GM18498 (cell line): ENCODE results near the gene DCTD.
A peak's percentile ranks its signal among the peaks of the same experiment; 100 is the strongest.

ENCODE experiments used
- ATAC-seq: cut with Tn5 transposase; IDR thresholded peaks from one replicate; pipeline ENCODE4 v1.9.1; 2021; ENCODE audit warnings: mild to moderate bottlenecking, moderate library complexity; ENCODE audit not compliant: unreplicated experiment

Gene DCTD

GRCh38 chr4:182917182-182918043 is at the start of gene DCTD:
TSS of gene DCTD (minus strand) at chr4:182917386. CDS start at chr4:182915568, 1,818 bp downstream.
- ATAC-seq: peak; percentile 85

DNA sequence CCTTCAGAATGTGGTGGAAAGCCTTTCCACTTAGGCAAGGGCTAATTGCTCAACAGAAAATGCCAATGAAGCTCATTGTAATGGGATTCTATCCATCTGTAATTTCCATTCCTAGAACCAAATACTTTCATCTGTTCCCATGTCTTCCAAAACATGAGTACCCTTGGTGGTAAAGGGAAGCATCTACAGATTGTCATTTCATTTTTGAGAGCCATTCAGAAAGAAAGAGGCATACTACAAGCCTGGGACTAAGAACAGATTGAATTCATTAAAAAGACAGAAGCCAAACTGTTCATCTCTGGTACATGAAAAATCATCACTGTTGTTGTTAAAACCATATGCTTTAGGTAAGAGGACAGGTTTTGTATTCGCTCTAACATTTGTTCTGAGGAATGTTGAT is 43.6 kb upstream of the DCTD start:
- no peak for ATAC-seq

DNA sequence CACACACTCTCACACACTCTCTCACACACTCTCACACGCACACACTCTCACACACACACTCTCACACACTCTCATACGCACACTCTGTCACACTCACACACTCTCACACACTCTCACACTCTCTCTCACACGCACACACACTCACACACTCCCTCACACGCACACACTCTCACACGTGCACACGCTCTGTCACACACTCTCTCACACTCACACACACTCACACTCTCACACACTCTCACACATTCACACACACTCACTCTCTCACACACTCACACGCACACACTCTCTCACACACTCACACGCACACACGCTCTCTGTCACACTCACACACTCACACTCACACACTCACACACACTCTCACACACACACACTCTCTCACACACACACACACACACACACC is 43.0 kb upstream of the DCTD start:
- ATAC-seq: no peak

DNA sequence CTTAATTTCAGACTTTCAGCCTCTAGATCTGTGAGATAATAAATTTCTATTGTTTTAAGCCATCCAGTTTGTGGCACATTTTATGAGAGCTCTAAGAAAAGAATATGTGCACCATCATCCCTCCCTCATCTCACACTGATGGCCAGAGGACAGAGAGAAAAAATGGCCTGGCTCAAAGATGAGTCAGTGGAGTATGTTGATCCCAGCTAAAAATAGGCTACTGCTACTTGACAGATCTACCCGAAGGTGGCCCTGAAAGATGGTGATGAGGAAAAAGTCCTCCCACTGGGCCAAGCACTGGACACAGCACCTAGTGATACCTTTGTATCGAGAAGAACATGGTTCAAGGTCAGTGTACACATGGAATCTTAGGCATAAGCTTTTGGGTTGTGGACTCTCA is 38.2 kb upstream of the DCTD start:
- ATAC-seq: no peak

DNA sequence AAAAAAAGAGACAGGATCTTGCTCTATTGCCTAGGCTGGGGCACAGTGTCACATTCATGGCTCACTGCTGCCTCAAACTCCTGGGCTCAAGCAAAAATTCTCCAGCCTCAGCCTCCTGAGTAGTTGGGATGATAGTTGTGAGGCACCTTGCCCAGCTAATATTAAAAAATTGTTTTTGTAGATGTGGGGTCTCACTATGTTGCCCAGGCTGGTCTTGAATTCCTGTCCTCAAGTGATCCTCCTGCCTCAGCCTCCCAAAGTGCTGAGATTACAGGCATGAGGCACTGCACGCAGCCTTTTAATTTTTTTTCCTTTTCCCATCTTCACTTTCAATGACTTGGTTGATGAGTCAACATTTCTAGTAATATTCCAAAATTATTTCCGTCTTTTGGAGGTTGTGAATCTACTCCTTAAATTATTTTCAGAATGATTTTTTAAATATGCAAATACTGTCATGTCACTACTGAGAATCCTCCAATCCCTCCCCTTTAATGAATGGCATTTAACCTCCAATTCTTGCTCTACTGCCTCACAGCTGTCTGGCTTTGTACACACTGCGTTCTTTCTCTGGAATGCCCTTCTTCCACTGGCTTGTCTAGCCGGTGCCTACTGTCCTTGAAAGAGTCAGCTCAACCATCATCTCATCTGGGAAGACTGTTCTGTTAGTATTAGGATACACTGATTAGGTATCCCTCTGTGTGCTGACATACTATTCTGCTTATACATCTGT is 27.5 kb upstream of the DCTD start:
- no peak for ATAC-seq

GRCh38 chr4:182939680-182940079 is 22.5 kb upstream of the DCTD start:
- ATAC-seq: no peak

DNA sequence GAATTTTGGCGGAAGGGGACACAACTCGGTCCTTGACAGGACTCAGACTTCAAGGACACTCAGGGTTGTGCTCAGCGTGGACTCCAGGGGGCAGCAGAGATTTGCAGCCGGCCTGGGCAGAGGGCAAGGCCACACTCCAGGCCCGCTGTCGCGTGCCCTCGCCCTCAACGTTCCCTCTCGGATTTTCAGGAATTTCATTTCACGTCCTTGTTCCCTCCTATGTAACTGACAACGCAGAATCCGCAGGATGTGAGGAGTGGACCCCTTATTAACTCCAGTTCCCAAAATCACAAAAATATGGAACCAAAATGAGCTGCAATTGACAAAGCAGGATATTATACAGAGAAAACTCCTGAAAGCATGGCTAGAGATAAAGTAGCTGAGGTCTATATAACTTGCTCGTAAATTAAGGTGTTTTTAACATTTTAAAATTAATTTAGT is 21.0 kb upstream of the DCTD start:
- peak; percentile 96 for ATAC-seq

- peak; percentile 39 for ATAC-seq
Observed at GRCh38 chr4:182937268-182938204, 20.4 kb upstream of the DCTD start.

GRCh38 chr4:182932651-182933050 is 15.5 kb upstream of the DCTD start:
- ATAC-seq: no peak

DNA sequence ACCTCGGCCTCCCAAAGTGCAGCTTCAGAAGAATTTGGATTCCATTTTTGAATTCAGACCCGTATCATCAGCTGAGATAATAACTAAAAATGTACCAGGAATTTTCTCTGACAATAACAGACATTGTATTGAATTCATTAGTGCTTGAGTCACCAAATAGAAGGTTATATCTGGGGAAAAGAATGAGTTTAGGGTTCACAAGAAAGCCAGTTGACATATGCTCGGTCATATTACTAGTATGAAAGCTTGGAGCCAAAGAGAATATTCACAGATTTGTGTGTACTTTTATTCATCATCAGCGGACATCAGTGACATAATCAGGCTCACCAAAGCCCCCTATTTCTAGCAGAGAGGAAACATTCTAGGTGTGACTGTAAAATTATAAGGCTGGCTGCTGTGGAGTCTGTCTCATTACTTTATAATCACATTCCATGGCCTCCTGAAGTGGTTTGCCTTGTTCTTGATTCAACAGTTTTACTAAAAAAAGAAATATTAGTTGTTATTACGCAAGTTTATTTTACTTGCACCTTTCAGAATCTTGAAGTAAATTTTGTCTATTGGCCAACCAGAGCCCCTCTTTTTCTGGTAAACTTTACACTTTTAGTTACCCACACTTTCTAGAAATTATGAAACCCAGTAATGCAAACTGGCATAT is 14.6 kb upstream of the DCTD start:
- no peak for ATAC-seq

DNA sequence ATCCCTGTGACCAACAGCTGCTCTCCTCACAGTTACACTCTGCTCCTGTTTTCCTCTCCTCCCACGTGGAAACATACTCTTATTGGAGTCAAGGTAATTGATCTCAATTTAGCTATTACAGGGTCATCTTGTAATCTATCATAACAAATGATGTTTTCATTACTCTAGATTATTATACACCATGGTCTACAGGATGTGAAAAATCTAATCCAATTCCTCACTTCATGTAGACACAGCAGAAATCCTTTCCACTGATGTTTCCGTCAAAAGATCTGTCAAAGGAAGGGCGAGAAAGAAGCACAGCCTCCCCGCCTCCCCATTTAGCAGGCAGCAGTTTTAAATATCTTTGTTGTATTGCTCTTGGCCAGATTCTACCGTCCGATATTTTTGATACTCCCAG is 13.7 kb upstream of the DCTD start:
- ATAC-seq: no peak

GRCh38 chr4:182929296-182929695 is 12.1 kb upstream of the DCTD start:
- no peak for ATAC-seq

GRCh38 chr4:182928061-182928460 is 10.9 kb upstream of the DCTD start:
- no peak for ATAC-seq

GRCh38 chr4:182927505-182927904 is 10.3 kb upstream of the DCTD start:
- ATAC-seq: no peak

GRCh38 chr4:182925855-182926254 is 8.7 kb upstream of the DCTD start:
- ATAC-seq: no peak

DNA sequence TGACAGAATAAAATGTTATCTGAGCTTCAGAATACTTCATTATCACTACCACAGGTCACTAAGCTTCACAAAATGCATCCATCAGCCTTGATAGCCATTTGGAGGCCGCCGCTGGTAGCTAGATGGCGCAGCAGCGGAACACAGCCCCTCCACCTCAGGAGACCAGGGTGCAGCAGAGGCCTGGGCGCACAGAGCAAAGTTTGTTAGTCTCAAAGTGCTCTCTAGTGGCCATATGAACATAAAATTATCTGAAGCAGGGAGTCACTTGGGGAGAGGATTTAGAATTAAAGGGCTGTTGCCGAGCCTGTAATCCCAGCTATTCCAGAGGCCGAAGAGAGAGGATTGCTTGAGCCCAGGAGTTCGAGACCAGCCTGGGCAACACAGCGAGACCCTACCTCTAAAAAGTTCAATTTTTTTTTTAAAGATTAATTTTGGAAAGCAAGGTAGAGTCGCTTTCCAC is 8.1 kb upstream of the DCTD start:
- ATAC-seq: peak; percentile 100

DNA sequence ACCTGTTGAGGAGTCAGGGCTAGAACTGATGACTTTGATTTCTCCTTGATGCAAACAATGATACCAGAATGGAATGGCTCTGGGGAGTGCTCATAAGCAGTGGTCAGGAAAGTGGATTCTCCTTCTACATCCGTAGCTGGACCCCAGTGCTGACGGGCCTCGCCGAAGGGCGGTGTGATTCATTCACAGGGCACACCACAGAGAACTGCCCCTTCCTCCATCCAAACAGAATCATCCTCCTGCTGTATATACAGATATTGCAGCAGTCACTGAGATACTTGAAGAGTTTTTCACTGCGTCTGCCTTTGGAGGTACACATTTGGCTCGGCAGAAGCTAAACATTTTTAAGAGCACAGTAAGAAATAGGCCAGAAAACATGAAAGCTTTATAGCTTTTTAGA is 7.3 kb upstream of the DCTD start:
- no peak for ATAC-seq

DNA sequence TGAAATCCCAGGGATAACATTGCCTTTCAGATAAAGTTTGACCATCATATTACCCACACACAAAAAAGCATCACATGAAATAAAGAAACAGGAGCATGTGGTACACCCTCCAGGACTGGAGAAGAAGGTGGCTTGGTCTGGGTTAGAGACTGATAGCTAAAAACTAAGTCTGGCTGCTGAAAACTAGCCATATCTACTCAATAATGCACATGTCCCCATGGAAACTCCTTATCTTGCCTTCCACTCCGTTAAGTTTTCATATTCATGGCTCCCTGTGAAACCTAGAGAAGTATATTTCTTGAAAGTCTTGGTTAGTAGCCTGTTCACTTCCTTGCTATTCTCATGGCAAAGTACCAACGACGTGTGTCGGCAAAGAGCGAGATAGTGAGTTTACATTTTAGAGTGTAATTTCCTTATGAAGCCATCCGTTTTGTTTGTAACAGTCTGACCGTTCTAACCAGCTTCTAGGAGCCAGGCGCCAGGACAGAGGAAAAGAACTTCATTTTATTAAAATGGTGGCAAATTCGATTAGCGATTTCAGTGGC is 6.7 kb upstream of the DCTD start:
- no peak for ATAC-seq

DNA sequence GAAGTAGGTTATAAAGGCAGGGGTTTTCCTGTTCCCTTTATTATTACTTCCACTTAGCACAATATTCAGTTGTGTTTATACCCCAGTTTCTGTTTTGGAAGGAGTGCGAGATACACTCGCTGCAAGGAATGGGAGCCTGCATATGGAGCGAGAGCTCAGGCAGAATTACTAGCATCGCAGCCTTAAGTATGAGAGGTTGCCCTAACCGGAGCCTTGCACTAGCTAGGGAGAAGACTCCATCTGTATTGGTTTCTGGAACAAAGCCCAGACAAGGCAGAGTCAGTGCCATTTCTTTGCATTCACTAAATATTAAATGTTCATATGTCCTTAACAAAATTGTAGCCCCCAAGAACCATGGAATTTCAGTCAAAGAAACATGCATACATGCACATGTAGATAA is 6.2 kb upstream of the DCTD start:
- no peak for ATAC-seq
